CD14-positive monocyte (primary cell): ENCODE measurements around the gene PHGDH. TPM values are rescaled to one million over a fixed set of nuclear protein-coding genes. Genes with fewer than 3 reads are reported as not detected.

ENCODE experiments used
- DNase-seq, 3 donors: peaks; one replicate each; pipeline ENCODE4 v3.0.0-alpha.2; 2011 to 2022
- H2AFZ ChIP-seq: 2 replicates; pipeline ENCODE4 v1.6.0; 2012; ENCODE audit warnings: mild to moderate bottlenecking, low read depth, low read length, inconsistent platforms; ENCODE audit not compliant: insufficient read depth, poor library complexity, severe bottlenecking
- H3K27ac ChIP-seq, 2 donors: 1 replicate in 1 of 2; 2 replicates in 1 of 2; pipeline ENCODE4 v1.5.1; 2012 to 2013; ENCODE audit warnings: low read length in 2 of 2, control low read depth in 1 of 2, inconsistent platforms in 1 of 2, low read depth in 1 of 2, mild to moderate bottlenecking in 1 of 2
- H3K27me3 ChIP-seq, 2 donors: one replicate each; pipeline versions ENCODE4 v1.6.0 to v1.6.1; 2011 to 2013; ENCODE audit warnings: low read length in 2 of 2; ENCODE audit not compliant: control insufficient read depth in 2 of 2, insufficient read depth in 2 of 2
- H3K36me3 ChIP-seq, 2 donors: replicated peaks in 1 of 2; 1 replicate in 1 of 2; 2 replicates in 1 of 2; pipeline versions ENCODE4 v1.5.1 to v1.6.1; 2012 to 2013; ENCODE audit warnings: low read length in 2 of 2, control low read depth in 1 of 2, inconsistent platforms in 1 of 2, mild to moderate bottlenecking in 1 of 2; ENCODE audit not compliant: insufficient read depth in 2 of 2, control insufficient read depth in 1 of 2
- H3K4me1 ChIP-seq, 2 donors: 1 replicate in 1 of 2; 2 replicates in 1 of 2; pipeline versions ENCODE4 v1.5.1 to v1.6.1; 2012 to 2013; ENCODE audit warnings: low read length in 2 of 2, control low read depth in 1 of 2, inconsistent platforms in 1 of 2, mild to moderate bottlenecking in 1 of 2, moderate library complexity in 1 of 2; ENCODE audit not compliant: insufficient read depth in 2 of 2, control insufficient read depth in 1 of 2
- H3K4me2 ChIP-seq: replicated peaks from 2 replicates; pipeline ENCODE3; 2012; ENCODE audit warnings: low read length, moderate library complexity, mild to moderate bottlenecking; ENCODE audit not compliant: poor library complexity, severe bottlenecking; ENCODE audit errors: extremely low read depth
- H3K4me3 ChIP-seq, 3 experiments: fragments of 200-600 bp in 1 of 3; sonication (generic) in 1 of 3; replicated peaks in 1 of 3; 1 replicate in 2 of 3; 2 replicates in 1 of 3; pipeline ENCODE4 v1.5.1; 2011 to 2013; ENCODE audit warnings: low read length in 3 of 3, mild to moderate bottlenecking in 3 of 3, control low read depth in 2 of 3, low read depth in 2 of 3, inconsistent platforms in 1 of 3, moderate library complexity in 1 of 3
- H3K79me2 ChIP-seq: 2 replicates; pipeline ENCODE4 v1.6.0; 2012; ENCODE audit warnings: mild to moderate bottlenecking, control low read depth, inconsistent platforms, low read length, moderate library complexity; ENCODE audit not compliant: insufficient read depth
- H3K9ac ChIP-seq: 2 replicates; pipeline ENCODE4 v1.6.0; 2017; ENCODE audit warnings: low read length, mild to moderate bottlenecking; ENCODE audit not compliant: insufficient read depth, poor library complexity, severe bottlenecking
- H3K9me3 ChIP-seq, 2 donors: replicated peaks in 1 of 2; 1 replicate in 1 of 2; 2 replicates in 1 of 2; pipeline versions ENCODE4 v1.5.1 to v1.6.1; 2012 to 2013; ENCODE audit warnings: low read length in 2 of 2, control low read depth in 1 of 2; ENCODE audit not compliant: control insufficient read depth in 1 of 2, insufficient read depth in 1 of 2
- H4K20me1 ChIP-seq: 2 replicates; pipeline ENCODE4 v1.6.0; 2012; ENCODE audit warnings: mild to moderate bottlenecking, low read length, control low read depth, moderate library complexity; ENCODE audit not compliant: insufficient read depth
- H3K27ac Mint-ChIP-seq, 7 donors: one replicate each; pipeline ENCODE4 v1.8.0; 2020; ENCODE audit warnings: mild to moderate bottlenecking in 7 of 7, mixed read lengths in 7 of 7, moderate library complexity in 6 of 7, inconsistent platforms in 2 of 7
- H3K27me3 Mint-ChIP-seq, 3 donors: one replicate each; pipeline ENCODE4 v1.8.0; 2021 to 2022; ENCODE audit warnings: low read depth in 3 of 3, mild to moderate bottlenecking in 3 of 3, mixed read lengths in 3 of 3, moderate library complexity in 3 of 3, inconsistent platforms in 1 of 3
- H3K36me3 Mint-ChIP-seq, 2 donors: one replicate each; pipeline ENCODE4 v1.8.0; 2020; ENCODE audit warnings: mixed read lengths in 2 of 2, inconsistent platforms in 1 of 2, mild to moderate bottlenecking in 1 of 2
- H3K4me1 Mint-ChIP-seq: one replicate; pipeline ENCODE4 v1.8.0; 2020; ENCODE audit warnings: mild to moderate bottlenecking, mixed read lengths
- H3K4me3 Mint-ChIP-seq, 2 donors: one replicate each; pipeline ENCODE4 v1.8.0; 2020; ENCODE audit warnings: mild to moderate bottlenecking in 2 of 2, mixed read lengths in 2 of 2, moderate library complexity in 1 of 2
- H3K9me3 Mint-ChIP-seq, 7 donors: one replicate each; pipeline ENCODE4 v1.8.0; 2020 to 2022; ENCODE audit warnings: mixed read lengths in 7 of 7, mild to moderate bottlenecking in 6 of 7, moderate library complexity in 6 of 7, inconsistent platforms in 2 of 7
- WGBS: methylation state at CpG from one replicate; pipeline ENCODE4 v1.1.5; 2013; ENCODE audit warnings: missing lambda C conversion rate; ENCODE audit not compliant: insufficient coverage; 5-methylcytosine and 5-hydroxymethylcytosine counted together
- intact Hi-C, 2 donors: fragments of 100-400 bp; cut with micrococcal nuclease; formaldehyde crosslinking; loops; one replicate each; pipeline versions ENCODE4 v1.15.0 to v1.15.1; 2023
- polyA plus RNA-seq, 3 donors: library from polyadenylated mRNA; depleted of rRNA in 1 of 3; unstranded in 2 of 3; stranded (reverse) in 1 of 3; fragments of 300-500 nt in 2 of 3; fragments of >200 nt in 1 of 3; fragmentation: Illumina TruSeq in 2 of 3; gene quantifications; 1 replicate in 2 of 3; 2 replicates in 1 of 3; pipeline ENCODE4 v1.2.3, GENCODE V29; 2012 to 2021
- TF ChIP-seq, protein P1 (sequence below): fragments of 200-600 bp; IDR thresholded peaks from one replicate; pipeline ENCODE4 v1.8.0; 2022; ENCODE audit warnings: antibody characterized with exemption, mild to moderate bottlenecking

PHGDH gene
- polyA plus RNA-seq, 3 donors = 0.09 to 0.44 (median 0.20) TPM

DNA sequence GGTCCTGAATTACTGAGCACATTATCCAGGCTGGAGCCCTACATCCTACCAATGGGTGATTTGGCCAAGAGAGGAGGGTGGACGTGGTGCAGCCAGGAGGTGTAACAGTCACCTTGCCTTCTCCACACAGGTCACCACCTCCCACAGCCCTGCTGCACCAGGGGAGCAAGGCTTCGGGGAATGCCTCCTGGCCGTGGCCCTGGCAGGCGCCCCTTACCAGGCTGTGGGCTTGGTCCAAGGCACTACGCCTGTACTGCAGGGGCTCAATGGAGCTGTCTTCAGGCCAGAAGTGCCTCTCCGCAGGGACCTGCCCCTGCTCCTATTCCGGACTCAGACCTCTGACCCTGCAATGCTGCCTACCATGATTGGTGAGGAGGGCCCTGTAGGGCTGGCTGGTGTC, 30.9 kb downstream of the PHGDH start:
- TF ChIP-seq, protein P1, sequence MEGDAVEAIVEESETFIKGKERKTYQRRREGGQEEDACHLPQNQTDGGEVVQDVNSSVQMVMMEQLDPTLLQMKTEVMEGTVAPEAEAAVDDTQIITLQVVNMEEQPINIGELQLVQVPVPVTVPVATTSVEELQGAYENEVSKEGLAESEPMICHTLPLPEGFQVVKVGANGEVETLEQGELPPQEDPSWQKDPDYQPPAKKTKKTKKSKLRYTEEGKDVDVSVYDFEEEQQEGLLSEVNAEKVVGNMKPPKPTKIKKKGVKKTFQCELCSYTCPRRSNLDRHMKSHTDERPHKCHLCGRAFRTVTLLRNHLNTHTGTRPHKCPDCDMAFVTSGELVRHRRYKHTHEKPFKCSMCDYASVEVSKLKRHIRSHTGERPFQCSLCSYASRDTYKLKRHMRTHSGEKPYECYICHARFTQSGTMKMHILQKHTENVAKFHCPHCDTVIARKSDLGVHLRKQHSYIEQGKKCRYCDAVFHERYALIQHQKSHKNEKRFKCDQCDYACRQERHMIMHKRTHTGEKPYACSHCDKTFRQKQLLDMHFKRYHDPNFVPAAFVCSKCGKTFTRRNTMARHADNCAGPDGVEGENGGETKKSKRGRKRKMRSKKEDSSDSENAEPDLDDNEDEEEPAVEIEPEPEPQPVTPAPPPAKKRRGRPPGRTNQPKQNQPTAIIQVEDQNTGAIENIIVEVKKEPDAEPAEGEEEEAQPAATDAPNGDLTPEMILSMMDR = no peak
- WGBS = 81% methylated on average over 4 of the region's 7 CpGs
- no peaks in the 10 kb centered on the region for H3K9me3 Mint-ChIP-seq

DNA sequence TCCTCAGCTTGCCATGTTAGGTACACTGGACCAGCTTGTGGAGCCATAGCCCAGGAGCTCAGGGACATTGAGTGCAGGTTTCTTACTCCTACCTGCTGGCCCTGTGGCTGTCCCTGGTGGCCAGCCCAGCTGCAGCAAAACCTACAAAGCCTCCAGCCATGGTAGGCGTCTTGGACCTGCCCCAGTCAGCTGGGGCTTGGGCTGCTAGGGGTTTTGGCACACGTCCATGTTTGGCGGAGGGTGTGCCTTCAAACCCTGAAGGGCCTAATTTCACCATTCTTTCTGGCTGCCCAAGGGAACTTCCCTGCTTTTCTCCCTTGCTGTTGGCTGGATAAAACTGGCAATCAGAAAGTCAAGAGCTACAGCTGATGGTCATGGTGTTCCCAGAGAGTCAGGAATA, 31.6 kb downstream of the PHGDH start:
- Mint-ChIP-seq H3K9me3 (no peaks in the 10 kb centered on the region), H3K36me3 (peaks cover 4 to 13% of the 10 kb centered on the region in 2 donors), H3K27me3 (peaks cover 0 to 2% (median 0%) of the 10 kb centered on the region in 3 donors), H3K27ac (no peak overlapping the region), H3K4me1 (peaks cover 12% of the 10 kb centered on the region), H3K4me3 (no peak overlapping the region)
- H3K9me3 ChIP-seq = no peaks in the 10 kb centered on the region
- no peaks in the 10 kb centered on the region for H3K27me3 ChIP-seq
- DNase-seq = no peak
- peaks cover 0 to 16% of the 10 kb centered on the region in 2 donors for H3K36me3 ChIP-seq
- H3K4me3 ChIP-seq = no peak overlapping the region
- H3K79me2 ChIP-seq = no peaks in the 10 kb centered on the region
- H3K27ac ChIP-seq = no peak overlapping the region
- H2AFZ ChIP-seq = no peak overlapping the region
- H3K4me2 ChIP-seq = no peak overlapping the region
- no peak overlapping the region for H3K9ac ChIP-seq
- TF ChIP-seq, protein P1 = no peak
- 58% methylated on average over 3 of the region's 3 CpGs for WGBS
- intact Hi-C loops = no loop called here
- H3K4me1 ChIP-seq = no peaks in the 10 kb centered on the region
- no peaks in the 10 kb centered on the region for H4K20me1 ChIP-seq

More for the DNA sequence above, 30.9 kb downstream of the PHGDH start:
- Mint-ChIP-seq H3K4me3 (no peak overlapping the region), H3K27ac (no peak overlapping the region), H3K27me3 (peaks cover 0 to 3% (median 0%) of the 10 kb centered on the region in 3 donors), H3K36me3 (peaks cover 9 to 18% of the 10 kb centered on the region in 2 donors), H3K4me1 (peaks cover 7% of the 10 kb centered on the region)
- Histone ChIP-seq H3K79me2 (no peaks in the 10 kb centered on the region), H3K9ac (no peak overlapping the region), H3K36me3 (peaks cover 0 to 16% of the 10 kb centered on the region in 2 donors), H2AFZ (no peak overlapping the region), H3K4me2 (no peak overlapping the region), H3K4me1 (no peaks in the 10 kb centered on the region), H3K4me3 (no peak overlapping the region), H4K20me1 (no peaks in the 10 kb centered on the region), H3K27ac (no peak overlapping the region), H3K9me3 (no peaks in the 10 kb centered on the region), H3K27me3 (no peaks in the 10 kb centered on the region)
- no peak for DNase-seq
- intact Hi-C loops = no loop called here
